RPMI7951 (cell line): ENCODE measurements around the gene TBC1D14. TPM values are rescaled to one million over a fixed set of nuclear protein-coding genes. Genes with fewer than 3 reads are reported as not detected.

Experiments
- DNase-seq: peaks from one replicate; pipeline ENCODE4 v3.0.0-alpha.2; 2012; ENCODE audit warnings: low read depth
- total RNA-seq: library from RNA; depleted of rRNA; stranded (reverse); fragments of >200 nt; shearing (Covaris generic); gene quantifications from 2 replicates; pipeline ENCODE4 v1.2.3, GENCODE V29; 2014; rRNA removed

Gene TBC1D14, protein sequence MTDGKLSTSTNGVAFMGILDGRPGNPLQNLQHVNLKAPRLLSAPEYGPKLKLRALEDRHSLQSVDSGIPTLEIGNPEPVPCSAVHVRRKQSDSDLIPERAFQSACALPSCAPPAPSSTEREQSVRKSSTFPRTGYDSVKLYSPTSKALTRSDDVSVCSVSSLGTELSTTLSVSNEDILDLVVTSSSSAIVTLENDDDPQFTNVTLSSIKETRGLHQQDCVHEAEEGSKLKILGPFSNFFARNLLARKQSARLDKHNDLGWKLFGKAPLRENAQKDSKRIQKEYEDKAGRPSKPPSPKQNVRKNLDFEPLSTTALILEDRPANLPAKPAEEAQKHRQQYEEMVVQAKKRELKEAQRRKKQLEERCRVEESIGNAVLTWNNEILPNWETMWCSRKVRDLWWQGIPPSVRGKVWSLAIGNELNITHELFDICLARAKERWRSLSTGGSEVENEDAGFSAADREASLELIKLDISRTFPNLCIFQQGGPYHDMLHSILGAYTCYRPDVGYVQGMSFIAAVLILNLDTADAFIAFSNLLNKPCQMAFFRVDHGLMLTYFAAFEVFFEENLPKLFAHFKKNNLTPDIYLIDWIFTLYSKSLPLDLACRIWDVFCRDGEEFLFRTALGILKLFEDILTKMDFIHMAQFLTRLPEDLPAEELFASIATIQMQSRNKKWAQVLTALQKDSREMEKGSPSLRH
- total RNA-seq, result 23.3 and 28.4 TPM in 2 replicates

DNA sequence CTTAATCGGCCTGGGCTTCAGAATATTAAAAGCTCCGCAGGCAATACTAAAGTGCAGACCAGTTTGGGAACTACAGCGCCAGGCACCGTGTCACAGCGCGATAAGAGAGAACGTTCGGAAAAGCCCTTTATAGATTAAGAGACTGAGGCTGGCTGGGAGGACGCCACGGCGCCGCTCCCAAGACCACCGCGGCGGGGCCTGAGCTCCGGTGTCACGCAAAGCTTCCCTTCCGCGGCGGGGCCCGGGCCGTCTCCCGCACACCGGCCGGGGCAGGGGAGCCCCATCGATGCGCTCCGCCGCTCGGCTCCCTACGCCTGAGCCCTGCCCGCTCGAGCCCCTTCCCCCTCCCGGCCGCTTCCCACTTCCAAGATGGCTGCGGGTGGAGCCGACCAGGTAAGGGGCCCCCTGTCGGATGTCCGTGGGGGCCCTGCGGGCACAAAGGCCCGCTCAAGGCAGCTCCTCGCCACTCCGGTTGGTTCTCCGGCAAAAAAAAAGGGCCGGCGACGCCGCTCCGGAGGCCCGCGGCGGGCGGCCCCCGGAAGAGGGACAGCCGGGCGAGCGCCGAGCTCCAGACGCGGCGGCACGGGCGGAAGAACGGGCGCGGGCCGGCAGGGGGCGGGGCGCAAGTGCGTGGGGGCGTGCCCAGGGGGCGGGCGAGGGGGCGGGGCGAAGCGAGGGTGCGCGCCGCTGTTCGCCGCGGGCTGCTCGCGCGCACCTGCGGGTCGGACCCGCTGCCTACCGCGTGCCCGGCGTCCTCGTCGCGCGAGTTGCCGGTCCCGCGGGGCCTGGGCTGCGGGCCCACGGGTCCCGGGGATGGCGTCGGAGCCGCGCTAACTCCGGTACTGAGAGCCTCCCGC, at the start of gene TBC1D14:
Gene TBC1D14, plus strand, starts transcription at position 714 of the 857 bp plus-strand sequence. CDS start 13,564 bp downstream, outside the sequence.
- peak; percentile 74 for DNase-seq

DNA sequence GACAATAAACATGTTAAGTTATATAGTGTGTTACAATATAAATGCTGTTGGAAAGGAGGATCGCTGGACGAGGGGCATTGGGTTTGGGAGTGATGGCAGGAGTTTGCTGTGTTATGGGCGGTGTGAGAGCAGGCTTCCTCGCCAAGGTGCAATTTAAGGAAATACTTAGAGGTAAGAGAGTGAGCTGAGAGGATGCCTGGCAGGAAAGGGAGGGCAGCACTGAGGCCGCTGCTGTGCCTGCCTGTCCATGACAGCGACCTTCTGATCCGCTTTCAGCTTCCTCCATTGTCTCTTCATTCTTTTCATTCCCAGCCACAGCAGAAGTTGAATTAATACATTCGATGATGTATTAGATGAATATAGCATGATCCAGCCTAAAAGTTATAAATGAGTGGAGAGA, 41.2 kb upstream of the TBC1D14 start:
- no peak for DNase-seq

DNA sequence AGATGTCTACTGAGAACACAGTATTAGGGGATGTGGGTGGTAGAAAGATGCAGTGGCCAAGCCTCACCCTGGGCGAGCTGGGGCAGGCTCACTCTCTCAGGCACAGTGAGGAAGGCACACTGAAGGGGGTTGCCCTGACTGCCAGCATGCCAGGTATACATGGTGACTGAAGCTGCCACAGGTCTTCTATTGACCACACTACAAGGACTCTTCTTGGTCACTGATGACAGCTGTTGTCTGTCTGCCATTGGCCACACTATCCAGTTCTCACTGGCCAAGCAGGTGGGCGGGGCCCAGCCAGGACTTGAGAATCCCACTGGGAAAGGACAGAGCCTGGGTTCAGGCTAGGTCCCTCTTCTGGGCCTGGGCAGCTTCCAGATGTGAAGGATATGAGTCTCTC, 39.7 kb upstream of the TBC1D14 start:
- no peak for DNase-seq

DNA sequence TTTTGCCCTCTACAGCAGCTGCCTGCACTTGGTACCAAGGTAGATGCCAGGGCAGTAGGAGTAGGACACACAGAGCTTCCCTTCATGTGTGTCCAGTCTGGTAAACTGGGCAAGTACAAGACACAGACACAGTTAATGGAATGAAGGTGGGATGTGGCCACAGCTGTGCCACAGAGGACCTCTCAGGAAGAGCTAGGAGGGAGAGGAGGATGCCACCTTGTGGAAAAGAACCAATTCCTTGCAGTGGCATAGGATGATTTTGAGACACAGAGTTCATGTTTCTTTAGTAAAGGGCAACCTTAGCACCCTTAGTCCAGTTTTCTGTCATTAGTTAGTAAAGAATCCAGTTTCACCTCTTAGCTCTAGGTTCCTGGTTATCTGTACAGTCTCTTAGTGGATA, 36.3 kb upstream of the TBC1D14 start:
- DNase-seq, result peak; percentile 35

DNA sequence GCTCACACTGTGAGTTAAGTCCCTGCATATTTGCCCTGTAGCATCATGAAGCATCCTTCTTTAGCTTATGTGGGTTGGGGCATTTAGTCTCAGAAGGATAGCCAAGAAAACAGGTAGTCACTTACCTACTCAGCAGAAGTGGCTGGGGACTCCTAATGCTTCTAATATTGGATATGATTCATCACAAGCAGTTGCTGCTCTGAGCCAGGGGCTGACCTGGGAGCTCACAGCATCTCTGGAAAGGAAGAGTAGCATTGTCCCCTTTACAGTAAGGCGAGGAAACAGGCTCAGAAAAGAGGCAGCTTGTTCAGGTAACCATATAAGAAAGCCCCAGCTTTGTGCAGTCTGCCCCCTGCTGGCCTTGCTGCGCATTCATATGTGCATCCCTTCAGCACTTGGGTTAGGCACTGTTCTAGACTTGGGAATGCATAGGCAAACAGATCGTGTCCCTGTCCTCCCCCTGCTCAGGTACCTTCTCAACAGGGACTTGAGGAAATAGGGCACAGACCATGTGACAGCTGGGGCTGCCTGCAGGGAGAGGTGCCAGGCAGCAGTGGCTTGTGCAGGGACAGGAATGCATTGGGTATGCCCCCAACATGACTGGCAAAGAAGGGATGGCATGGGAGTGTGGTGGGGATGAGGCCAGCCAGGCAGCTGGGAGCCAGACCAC, 35.7 kb upstream of the TBC1D14 start:
- DNase-seq, result peak; percentile 44

DNA sequence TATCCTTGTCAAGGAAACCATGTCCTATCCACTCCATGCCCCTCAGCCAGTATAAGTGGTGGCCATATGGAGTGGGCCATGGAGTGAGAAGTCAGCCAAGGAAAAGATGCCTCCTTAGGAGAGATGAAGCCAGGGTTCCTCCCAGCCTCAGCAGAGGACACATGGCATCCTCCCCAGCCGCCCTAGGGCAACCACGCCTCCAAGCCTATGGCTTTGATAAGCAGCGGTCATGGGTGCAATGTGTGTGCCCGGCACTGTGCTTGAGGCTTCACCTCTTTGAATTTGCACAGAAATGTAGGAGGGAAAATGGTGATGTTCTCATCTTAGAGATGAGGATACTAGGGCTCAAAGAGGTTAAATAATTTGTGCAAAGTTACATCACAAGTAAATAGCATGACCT, 34.6 kb upstream of the TBC1D14 start:
- DNase-seq, result no peak

DNA sequence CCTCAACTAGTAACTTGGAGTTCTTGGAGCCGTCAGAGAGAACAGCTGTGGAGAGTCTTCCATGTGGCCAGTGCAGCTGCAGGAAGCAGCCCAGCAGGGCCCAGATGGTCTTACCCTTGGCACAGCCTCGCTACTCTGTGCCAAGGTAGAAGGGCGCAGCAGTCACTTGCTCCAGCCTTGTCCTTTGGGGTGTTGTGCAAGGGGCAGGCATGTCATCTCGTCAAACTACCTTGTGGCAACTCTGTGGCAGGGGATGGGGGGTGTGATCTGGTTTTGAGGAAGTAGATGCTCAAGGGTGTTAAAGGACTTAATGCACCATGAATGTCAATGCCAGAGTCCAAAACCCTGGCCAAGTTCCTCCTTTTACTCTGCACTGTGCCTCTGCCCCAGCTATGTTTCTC, 34.2 kb upstream of the TBC1D14 start:
- no peak for DNase-seq

DNA sequence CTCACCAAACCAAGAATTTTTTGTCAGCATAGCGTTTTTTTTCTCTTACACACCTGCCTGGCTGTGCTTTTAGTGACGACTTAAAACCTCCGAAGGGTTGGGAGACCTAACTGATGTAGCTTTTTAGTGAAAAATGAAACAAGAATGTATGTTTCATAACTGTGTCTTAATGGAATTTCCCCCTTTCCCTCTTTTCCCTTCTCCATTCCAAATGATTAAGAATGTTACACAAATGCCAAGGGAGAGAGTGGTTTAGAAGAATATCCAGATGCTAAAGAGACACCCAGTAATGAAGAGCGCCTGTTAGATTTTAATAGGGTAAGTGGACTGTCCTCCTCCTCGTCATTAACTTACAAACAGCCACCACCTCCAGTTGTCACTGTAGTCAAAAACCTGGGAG, 33.2 kb upstream of the TBC1D14 start:
- no peak for DNase-seq

DNA sequence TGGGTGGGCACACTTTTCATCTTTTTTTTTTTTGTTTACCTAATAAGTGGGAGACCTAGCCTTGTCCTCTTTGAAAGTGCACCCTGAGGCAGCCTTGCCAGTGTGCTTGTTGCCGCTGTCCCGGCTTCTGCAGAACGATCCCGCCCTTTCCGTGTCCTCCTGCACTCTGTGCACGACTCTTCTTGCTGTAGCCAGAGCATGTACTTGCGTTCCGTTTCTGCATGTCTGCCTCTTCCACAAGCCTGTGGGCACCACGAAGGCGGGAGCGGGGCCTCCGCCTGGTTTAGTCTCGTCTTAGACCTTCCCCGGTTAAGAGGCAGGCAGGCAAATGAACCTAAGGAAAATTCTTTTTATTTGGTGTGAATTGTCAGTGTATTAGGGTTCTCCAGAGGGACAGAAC, 32.6 kb upstream of the TBC1D14 start:
- DNase-seq, result no peak

DNA sequence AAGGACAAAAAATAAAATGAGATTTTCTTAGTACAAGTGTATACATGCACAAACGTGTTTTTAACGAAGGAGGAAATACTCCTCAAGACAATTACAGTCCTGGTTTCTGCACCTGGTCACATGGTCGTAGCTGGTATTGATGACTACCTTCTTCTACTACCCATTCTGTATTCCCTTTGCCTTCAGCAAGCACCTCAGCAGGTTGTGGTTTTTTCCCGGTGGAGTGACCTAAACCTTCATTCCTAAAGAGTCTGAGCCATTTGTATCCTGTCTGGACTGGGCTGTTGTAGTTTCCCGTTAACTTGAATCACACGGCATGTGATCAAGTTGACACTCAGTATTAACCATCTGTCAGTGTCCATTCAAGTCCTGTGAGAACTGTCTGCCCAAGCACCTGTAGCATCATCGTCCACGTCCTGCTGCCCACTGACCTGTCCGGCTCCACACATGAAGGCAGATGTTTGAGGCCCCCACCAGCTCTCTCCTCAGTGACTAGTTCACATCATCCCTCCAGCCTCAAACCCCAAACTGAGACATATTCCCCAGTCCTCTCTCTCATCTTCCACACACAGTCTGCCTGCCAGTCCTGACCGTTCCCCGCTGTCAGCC, 31.1 kb upstream of the TBC1D14 start:
- no peak for DNase-seq

DNA sequence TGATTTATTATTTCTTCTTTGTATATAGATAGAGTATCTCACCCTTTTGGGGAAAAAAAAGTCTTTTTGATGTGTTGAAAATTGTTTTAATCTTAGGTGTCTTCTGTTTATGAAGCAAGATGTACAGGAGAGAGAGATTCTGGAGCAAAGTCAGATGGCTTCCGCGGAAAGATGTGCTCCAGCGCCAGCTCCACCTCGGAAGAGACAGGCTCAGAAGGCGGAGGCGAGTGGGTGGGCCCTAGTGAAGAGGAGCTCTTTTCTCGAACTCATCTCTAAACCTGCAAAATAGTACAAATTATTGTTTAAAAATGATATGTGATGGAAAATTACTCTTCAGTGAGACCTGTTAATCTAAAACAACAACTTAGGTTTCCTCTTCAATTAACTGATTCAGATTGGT, 28.9 kb upstream of the TBC1D14 start:
- DNase-seq, result no peak

DNA sequence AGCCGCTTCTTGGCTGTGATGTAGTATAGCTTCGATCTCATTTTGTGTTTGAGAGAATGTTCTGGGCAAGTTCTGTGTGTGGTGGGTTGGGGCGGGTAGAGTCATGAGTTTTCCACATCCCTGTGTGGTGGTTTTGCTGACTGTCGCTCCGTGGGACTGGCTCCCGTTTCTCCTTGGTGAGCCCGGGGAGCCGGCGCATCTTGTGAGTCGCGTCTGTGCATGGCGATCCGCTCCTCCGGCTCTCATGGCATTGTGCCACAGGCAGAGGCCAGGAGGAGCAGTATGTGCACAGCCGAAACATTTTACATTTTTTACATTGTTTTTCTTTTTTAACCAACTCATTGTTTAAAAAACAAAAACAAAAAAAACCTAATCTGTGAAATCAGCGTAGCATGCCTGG, 27.7 kb upstream of the TBC1D14 start:
- no peak for DNase-seq

DNA sequence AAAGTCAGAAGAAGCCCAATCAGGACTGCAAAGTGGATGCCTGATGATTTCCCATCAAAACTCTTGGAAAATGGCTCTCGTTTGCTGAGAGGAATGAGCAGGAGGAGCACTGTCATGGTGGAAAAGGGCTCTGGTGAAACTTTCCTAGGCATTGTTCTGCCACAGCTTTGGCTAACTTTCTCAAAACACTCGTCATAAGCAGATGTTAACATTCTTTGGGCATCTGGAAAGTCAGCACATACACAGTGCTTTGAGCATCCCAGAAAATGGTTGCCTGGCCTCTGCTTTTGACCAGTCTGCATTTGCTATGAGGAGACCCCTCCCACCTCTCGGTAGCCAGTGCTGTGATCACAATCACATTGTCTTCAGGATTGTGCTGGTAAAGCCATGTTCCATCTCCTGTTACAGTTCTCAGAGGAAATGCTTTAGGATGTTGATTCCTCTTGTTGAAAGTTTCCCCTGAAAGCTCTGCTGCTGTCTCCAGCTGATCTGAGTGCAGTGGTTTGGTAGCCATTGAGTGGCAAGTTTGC, 25.2 kb upstream of the TBC1D14 start:
- DNase-seq, result no peak

DNA sequence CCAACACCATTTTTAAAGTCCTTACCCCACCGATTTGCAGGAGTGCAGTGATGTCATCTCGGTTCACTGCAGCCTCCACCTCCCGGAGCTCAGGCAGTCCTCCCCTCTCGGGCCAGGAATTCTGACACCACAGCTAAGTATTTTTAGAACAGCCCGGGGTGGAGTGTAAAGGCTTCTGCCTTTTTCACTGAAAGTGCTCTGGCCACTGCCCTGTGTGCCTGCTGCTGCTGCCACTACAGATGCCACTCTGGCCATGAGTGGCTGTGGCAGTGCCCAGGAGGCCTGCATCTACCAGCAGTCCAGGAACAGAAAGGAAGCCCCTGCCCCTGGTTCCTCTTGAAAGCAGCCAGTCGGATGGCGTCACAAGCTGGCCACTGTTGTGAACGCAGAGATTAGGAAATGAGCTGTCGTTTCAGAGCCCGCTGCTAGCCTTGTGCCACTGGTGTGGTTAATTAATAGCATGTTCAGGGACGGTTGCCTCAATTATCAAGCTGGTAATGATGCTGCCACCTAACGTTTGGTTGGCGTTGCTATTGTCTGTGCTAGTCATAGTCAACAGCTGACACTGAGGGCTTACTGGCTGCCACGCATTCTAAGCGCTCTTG, 23.6 kb upstream of the TBC1D14 start:
- DNase-seq, result peak; percentile 78

DNA sequence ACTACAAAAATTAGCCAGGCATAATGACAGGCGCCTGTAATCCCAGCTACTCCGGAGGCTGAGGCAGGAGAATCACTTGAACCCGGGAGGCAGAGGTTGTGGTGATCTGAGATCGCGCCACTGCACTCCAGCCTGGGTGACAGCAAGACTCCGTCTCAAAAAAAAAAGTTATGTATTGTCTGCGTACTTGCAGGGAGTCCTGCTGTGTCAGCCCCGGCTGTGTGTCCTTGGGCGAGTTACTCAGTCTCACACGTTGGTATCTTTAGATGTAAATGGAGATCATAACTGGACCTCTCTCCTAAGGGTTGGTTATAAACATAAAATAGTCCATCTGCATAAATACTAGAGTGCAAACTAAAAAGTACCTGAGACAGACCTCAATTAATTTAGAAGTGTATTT, 22.7 kb upstream of the TBC1D14 start:
- DNase-seq, result peak; percentile 49

DNA sequence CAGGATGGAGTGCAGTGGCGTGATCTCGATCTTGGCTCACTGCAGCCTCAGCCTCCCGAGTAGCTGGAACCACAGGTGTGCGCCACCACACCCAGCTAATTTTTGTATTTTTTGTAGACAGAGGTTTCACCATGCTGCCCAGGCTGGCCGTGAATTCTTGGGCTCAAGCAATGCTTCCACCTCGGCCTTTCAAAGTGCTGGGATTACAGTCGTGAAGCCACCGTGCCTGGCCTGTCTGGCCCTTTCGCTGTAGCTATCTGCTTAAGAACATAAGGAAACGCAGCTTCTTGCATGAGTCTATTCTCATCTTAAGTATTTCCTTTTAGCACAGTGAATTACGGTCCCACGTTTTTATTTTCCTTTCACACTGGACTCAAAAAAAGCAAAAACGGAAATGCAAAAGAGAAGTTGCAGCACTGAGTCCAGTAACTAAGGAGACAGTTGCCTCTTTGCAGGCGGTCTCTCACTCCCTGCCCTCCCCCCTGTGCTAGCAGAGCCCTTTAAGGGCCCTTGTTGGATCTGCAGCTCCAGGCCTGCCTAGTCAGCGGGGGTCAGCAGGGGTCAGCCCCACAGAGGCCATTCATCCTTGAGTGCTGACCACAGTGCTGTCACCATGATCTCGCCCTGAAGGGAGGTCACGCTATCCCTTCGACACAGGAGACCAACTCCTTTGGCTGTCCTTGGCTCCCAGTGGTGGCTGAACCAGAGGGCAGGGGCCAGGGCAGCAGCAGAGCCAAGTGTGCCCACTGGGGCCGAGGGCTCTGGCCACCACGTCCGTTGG, 21.8 kb upstream of the TBC1D14 start:
- peak; percentile 96 for DNase-seq

DNA sequence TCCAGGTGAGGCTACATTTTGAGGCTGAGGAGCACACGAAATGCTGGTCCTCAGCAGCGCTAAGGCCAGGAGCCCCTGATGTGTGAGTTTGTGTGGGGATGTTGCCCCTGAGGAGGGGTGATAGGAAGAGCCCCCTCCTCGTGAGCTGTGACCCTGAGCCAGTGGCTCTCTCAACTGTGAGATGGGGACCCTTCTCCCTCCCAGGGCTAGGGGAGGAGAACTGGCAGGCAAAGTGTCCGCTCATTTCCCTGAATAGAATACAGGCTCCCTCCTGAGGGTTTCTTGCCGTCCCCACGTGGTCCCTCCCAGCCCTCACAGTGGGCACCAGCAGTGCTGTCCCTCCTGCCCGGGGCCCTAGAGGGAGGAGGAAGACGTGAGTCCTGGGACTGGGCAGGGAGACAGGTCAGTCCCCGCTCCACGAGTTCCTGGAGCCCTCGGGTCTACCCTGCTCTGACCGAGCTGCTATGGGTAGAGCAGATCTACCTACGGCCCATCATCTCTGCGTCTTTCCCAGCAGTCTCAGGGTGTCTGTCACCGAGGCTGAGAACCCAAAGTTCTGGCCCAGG, 21.0 kb upstream of the TBC1D14 start:
- no peak for DNase-seq

DNA sequence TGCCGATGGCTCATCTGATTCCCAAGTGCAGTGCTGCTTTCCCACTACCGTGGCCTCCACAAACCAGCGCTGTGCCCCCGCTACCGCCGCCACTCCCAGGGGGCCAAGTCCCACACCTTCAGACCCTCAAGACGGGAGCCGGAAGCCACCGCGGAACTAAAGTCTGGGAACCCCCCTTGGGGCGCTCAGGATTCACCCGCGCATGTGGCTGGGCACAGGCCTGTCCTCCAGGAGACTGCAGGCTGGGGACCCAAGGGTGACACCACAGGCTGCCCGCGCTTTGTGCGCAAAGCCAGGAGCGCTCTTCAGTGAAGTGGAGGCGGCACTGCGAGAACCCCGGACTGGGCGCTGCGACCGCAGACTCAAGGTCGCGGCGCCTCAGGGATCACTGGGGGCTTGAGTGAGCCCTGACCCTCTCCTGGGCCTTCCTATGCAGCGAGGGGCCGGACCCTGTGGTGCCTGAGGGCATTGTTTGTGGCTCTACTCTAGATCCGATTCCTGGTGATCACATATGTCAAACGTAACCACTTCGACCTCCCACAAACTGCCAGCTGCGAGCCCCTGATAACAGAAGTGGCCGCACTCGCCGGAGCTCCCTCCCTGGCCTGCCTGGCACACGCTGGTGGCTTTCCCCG, 20.4 kb upstream of the TBC1D14 start:
- no peak for DNase-seq

DNA sequence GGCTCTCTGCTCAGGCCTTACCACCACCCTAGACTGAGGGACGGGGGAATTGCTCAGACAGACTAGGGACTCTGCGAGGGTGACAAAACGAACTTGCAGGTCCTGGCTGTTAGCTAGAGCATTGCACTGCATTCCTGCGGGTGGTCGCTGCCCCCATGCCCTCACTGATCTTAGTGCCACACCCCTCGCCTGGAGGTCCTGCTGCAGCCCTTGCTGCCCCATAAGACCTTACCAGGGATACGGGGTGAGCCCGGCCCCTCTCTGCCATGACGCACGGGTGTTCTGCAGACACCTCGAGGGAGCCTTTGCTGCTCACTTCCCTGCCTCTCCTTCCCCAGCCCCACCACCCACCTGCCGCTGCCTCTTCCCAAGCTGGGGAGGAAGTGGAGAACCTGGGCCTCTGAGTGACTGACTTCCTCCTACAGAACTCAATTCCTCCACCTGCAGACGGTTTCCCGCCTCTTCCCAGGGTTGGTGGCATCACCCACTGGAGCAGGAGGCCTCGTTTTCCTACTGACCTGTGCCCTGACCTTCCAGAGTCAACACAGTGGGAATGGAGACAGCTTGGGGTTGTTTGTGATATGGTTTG, 19.8 kb upstream of the TBC1D14 start:
- DNase-seq, result no peak
